Lower lobe of right lung (tissue), 2 donors: ENCODE results near the gene PGA5. TPM values are rescaled to one million over a fixed set of nuclear protein-coding genes. Genes with fewer than 3 reads are reported as not detected.

Experiments
- ATAC-seq, 2 donors: fragments of 200-7000 bp; cut with Tn5 transposase; one replicate each; pipeline ENCODE4 v1.9.1; 2020 to 2022; ENCODE audit warnings: mild to moderate bottlenecking in 2 of 2, moderate library complexity in 2 of 2
- DNase-seq: peaks from one replicate; pipeline ENCODE4 v3.0.0-alpha.2; 2020
- H3K27ac ChIP-seq: fragments of 200-600 bp; one replicate; pipeline ENCODE4 v1.8.0; 2022
- H3K27me3 ChIP-seq: fragments of 200-600 bp; one replicate; pipeline ENCODE4 v1.8.0; 2022; ENCODE audit warnings: low read depth
- H3K36me3 ChIP-seq: fragments of 200-600 bp; one replicate; pipeline ENCODE4 v1.8.0; 2022; ENCODE audit warnings: mild to moderate bottlenecking
- H3K4me1 ChIP-seq: fragments of 200-600 bp; one replicate; pipeline ENCODE4 v1.8.0; 2022
- H3K4me3 ChIP-seq: fragments of 200-600 bp; one replicate; pipeline ENCODE4 v1.8.0; 2022; ENCODE audit warnings: mild to moderate bottlenecking
- H3K9me3 ChIP-seq: fragments of 200-600 bp; one replicate; pipeline ENCODE4 v1.8.0; 2022
- CTCF ChIP-seq: fragments of 200-600 bp; IDR thresholded peaks from one replicate; pipeline ENCODE4 v1.8.0; 2022; ENCODE audit warnings: antibody characterized with exemption, mild to moderate bottlenecking
- intact Hi-C: fragments of 100-400 bp; cut with DNase I; formaldehyde crosslinking; loops from one replicate; pipeline ENCODE4 v1.11.0; 2022
- total RNA-seq: library from RNA; stranded (reverse); fragmentation: NEBNext Ultra II Directional; extraction: Animal tissue kit (Norgen Biotek cat#: 25700); gene quantifications from one replicate; pipeline ENCODE4 v1.2.1, GENCODE V29; 2021
- donor health status: DM: no; HTN: yes; CAD: no; lungs with severe emphysema.

The PGA5 gene
- total RNA-seq, 1 donor from 2014 or later, result 0.32 TPM

- ATAC-seq, result no peak
- Histone ChIP-seq H3K36me3 (no peaks in the 10 kb centered on the region), H3K4me1 (no peaks in the 10 kb centered on the region), H3K27ac (no peak overlapping the region), H3K4me3 (no peak overlapping the region), H3K9me3 (no peaks in the 10 kb centered on the region), H3K27me3 (no peaks in the 10 kb centered on the region)
- intact Hi-C loops, result no loop called here
- DNase-seq, result no peak
- TF ChIP-seq CTCF, result no peak
These were observed 18.4 kb downstream of the PGA5 start for GRCh38 chr11:61259363-61259762.

- H3K36me3 ChIP-seq, result no peaks in the 10 kb centered on the region
- H3K4me1 ChIP-seq, result no peaks in the 10 kb centered on the region
- H3K27ac ChIP-seq, result no peak overlapping the region
- H3K27me3 ChIP-seq, result no peaks in the 10 kb centered on the region
- DNase-seq (no peak), ATAC-seq (no peak)
- intact Hi-C loops, result no loop called here
- no peaks in the 10 kb centered on the region for H3K9me3 ChIP-seq
- TF ChIP-seq CTCF, result no peak
- H3K4me3 ChIP-seq, result no peak overlapping the region
These were observed 23.4 kb downstream of the PGA5 start for GRCh38 chr11:61264371-61264770.

GRCh38 chr11:61264795-61265194 lies 23.8 kb downstream of the PGA5 start:
- H3K4me3 ChIP-seq, result no peak overlapping the region
- no peak for TF ChIP-seq CTCF
- DNase-seq (no peak), ATAC-seq (no peak)
- intact Hi-C loops, result no loop called here
- H3K36me3 ChIP-seq, result no peaks in the 10 kb centered on the region
- no peaks in the 10 kb centered on the region for H3K9me3 ChIP-seq
- H3K4me1 ChIP-seq, result no peaks in the 10 kb centered on the region
- no peaks in the 10 kb centered on the region for H3K27me3 ChIP-seq
- no peak overlapping the region for H3K27ac ChIP-seq

DNA sequence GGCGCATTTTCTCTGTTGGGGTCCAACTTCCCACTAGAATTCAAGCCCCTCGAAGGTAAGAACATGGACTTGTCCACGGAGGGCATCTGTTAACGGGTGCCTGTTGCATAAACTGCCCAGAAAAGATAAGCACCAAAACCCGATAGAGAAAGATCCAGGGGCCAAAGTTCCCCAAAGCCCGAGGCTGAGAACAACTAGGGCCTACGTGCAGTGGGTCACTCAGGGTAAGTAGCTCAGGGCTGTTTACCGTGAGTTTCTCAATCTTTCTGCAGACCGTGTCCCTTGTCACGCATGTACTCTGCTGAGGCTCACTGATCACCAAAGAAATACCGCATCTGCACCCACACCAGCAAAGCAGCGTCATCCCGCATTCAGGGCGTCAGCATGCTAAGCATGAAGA lies 24.4 kb downstream of the PGA5 start:
- TF ChIP-seq CTCF, result no peak
- H3K4me3 ChIP-seq, result no peak overlapping the region
- no peak for ATAC-seq
- no peaks in the 10 kb centered on the region for H3K9me3 ChIP-seq
- no peaks in the 10 kb centered on the region for H3K4me1 ChIP-seq
- no peaks in the 10 kb centered on the region for H3K36me3 ChIP-seq
- intact Hi-C loops, result no loop called here
- no peak for DNase-seq
- no peak overlapping the region for H3K27ac ChIP-seq
- no peaks in the 10 kb centered on the region for H3K27me3 ChIP-seq

GRCh38 chr11:61266602-61267001 lies 25.6 kb downstream of the PGA5 start:
- Histone ChIP-seq H3K27ac (no peak overlapping the region), H3K36me3 (no peaks in the 10 kb centered on the region), H3K9me3 (no peaks in the 10 kb centered on the region), H3K4me1 (no peaks in the 10 kb centered on the region), H3K27me3 (no peaks in the 10 kb centered on the region), H3K4me3 (no peak overlapping the region)
- TF ChIP-seq CTCF, result no peak
- DNase-seq (no peak), ATAC-seq (peak in 1 of 2 donors; percentile 40)
- intact Hi-C loops, result no loop called here

GRCh38 chr11:61267437-61267841 lies 26.5 kb downstream of the PGA5 start:
- H3K4me1 ChIP-seq, result no peaks in the 10 kb centered on the region
- DNase-seq, result no peak
- intact Hi-C loops, result no loop called here
- no peak overlapping the region for H3K27ac ChIP-seq
- no peaks in the 10 kb centered on the region for H3K27me3 ChIP-seq
- no peak for ATAC-seq
- no peak for TF ChIP-seq CTCF
- H3K36me3 ChIP-seq, result no peaks in the 10 kb centered on the region
- H3K9me3 ChIP-seq, result no peaks in the 10 kb centered on the region
- H3K4me3 ChIP-seq, result no peak overlapping the region
